Heart left ventricle (tissue), 13 donors: Measurements from ENCODE around the gene OR5M10.
"Not testable (repeated sequence)": the region's sequence is repeated elsewhere in the genome, so short reads cannot be mapped to it uniquely, and the experiment has no call there.

Source experiments
- POLR2A ChIP-seq, 2 donors: fragments of 450-650 bp; IDR thresholded peaks; one replicate each; pipeline ENCODE4 v1.6.1; 2017; ENCODE audit warnings: antibody characterized with exemption in 2 of 2, mild to moderate bottlenecking in 2 of 2, moderate library complexity in 2 of 2
- TF ChIP-seq, protein P1 (sequence below), 12 donors: fragments of 200-600 bp; sonication (generic) in 4 of 12; IDR thresholded peaks; one replicate each; pipeline versions ENCODE4 v1.5.0 to v1.8.0; 2018 to 2022; ENCODE audit warnings: antibody characterized with exemption in 12 of 12, mild to moderate bottlenecking in 5 of 12
- donor health status: ischemic (EF 13 %, LVEDD 7.1; RV severe dilation, severe dysfunction).
- donor health status: DM: no; HTN: yes; CAD: no.
- donor health status: DM: no; HTN: no; CAD: no.
- donor health status: ischemic (EF 25% LVEDD 6.9; RV normal size, moderate dysfunction).
- donor health status: ischemic (EF 25% LVEDD 5.7; RV mildly dilated, moderate dysfunction).
- donor health status: ischemic (EF 35%, LVEDD 5.7; RV mildly dilated, moderate dysfunction).
- donor health status: nonischemic (EF 11% LVEDD 7.7; RV severe dilation, severe dysfunction).
- donor health status: DM: yes; HTN: yes; CAD: no.
- donor health status: PGD.
- donor health status: ischemic (EF 29% LVEDD 5.4; RV normal size, mild dysfunction).
- donor health status: nonischemic (EF 23%, LVEDD 6.1; RV moderate dilation, normal function).

DNA sequence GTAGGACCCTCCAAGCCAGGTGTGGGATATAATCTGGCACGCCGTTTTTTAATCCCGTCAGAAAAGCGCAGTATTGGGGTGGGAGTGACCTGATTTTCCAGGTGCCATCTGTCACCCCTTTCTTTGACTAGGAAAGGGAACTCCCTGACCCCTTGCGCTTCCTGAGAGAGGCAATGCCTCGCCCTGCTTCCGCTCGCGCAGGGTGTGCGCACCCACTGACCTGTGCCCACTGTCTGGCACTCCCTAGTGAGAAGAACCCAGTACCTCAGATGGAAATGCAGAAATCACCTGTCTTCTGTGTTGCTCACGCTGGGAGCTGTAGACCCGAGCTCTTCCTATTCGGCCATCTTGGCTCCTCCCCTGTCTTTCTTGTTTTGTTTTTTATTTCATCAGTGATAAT, 22.8 kb downstream of the OR5M10 start:
- TF ChIP-seq, protein P1, sequence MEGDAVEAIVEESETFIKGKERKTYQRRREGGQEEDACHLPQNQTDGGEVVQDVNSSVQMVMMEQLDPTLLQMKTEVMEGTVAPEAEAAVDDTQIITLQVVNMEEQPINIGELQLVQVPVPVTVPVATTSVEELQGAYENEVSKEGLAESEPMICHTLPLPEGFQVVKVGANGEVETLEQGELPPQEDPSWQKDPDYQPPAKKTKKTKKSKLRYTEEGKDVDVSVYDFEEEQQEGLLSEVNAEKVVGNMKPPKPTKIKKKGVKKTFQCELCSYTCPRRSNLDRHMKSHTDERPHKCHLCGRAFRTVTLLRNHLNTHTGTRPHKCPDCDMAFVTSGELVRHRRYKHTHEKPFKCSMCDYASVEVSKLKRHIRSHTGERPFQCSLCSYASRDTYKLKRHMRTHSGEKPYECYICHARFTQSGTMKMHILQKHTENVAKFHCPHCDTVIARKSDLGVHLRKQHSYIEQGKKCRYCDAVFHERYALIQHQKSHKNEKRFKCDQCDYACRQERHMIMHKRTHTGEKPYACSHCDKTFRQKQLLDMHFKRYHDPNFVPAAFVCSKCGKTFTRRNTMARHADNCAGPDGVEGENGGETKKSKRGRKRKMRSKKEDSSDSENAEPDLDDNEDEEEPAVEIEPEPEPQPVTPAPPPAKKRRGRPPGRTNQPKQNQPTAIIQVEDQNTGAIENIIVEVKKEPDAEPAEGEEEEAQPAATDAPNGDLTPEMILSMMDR (IDR thresholded peaks at IDR 0.05), result not testable (repeated sequence)
- TF ChIP-seq POLR2A (IDR thresholded peaks at IDR 0.05), result not testable (repeated sequence)
